Measurements from ENCODE around the gene CLPTM1. TPM values are rescaled to one million over a fixed set of nuclear protein-coding genes. Genes with fewer than 3 reads are reported as not detected.

Gene CLPTM1
- total and polyA plus RNA-seq, 2 donors (not counting 1 experiment from before 2014, with no cell fraction given): 121 to 129 TPM

GRCh38 chr19:45030825-45031224 is 75.6 kb downstream of the CLPTM1 start:
- Histone ChIP-seq H4K20me1 (ENCODE audit: control insufficient read depth, insufficient read depth, low read length, poor library complexity, severe bottlenecking) (no peaks in the 10 kb centered on the region), H3K27ac (ENCODE audit: low read length in 2 of 2) (no peak overlapping the region), H3K79me2 (ENCODE audit: control insufficient read depth, insufficient read depth, low read length) (peaks cover 27% of the 10 kb centered on the region), H3K27me3 (replicated peaks in 1 of 4; ENCODE audit: control extremely low read depth in 1 of 4, control insufficient read depth in 3 of 4, insufficient read depth in 4 of 4, low read length in 3 of 4) (no peaks in the 10 kb centered on the region), H2AFZ (ENCODE audit: insufficient read depth, low read depth, low read length, poor library complexity, severe bottlenecking) (no peak overlapping the region), H3K4me3 (ENCODE audit: control extremely low read depth in 1 of 5, extremely low read depth in 1 of 5, insufficient read depth in 1 of 5, low read depth in 2 of 5, low read length in 4 of 5) (no peak overlapping the region), H3K36me3 (replicated peaks in 1 of 2; ENCODE audit: control extremely low read depth in 1 of 2, control insufficient read depth in 1 of 2, extremely low read depth in 1 of 2, insufficient read depth in 2 of 2, low read length in 1 of 2) (peaks cover 15 to 72% of the 10 kb centered on the region in 2 experiments), H3K9ac (ENCODE audit: low read length) (no peak overlapping the region), H3K4me1 (ENCODE audit: control insufficient read depth in 2 of 2, insufficient read depth in 2 of 2, low read length in 2 of 2) (no peaks in the 10 kb centered on the region), H3K4me2 (replicated peaks; ENCODE audit: low read depth, low read length, poor library complexity, severe bottlenecking) (no peak overlapping the region), H3K9me3 (ENCODE audit: control extremely low read depth in 1 of 3, control insufficient read depth in 2 of 3, insufficient read depth in 1 of 3, low read length in 2 of 3) (peaks cover 0 to 5% (median 0%) of the 10 kb centered on the region in 3 donors)
- no peak overlapping the region for H3K4me3 Mint-ChIP-seq
- intact Hi-C loops (cut with micrococcal nuclease): no loop called here
- no peaks in the 10 kb centered on the region for H3K27me3 Mint-ChIP-seq
- ATAC-seq (ENCODE audit: low read depth) (no peak), DNase-seq (no peak)
- POLR2A ChIA-PET: no interaction called here
- H3K27ac Mint-ChIP-seq: no peak overlapping the region
- TF ChIP-seq CTCF (IDR thresholded peaks at IDR 0.05) (no peak), EZH2 (IDR thresholded peaks at IDR 0.05; ENCODE audit: borderline replicate concordance, insufficient read depth, low read depth, low read length, poor library complexity, severe bottlenecking) (no peak)
- CTCF ChIA-PET: no interaction called here
- 100% methylated on average over 4 of the region's 6 CpGs for WGBS (ENCODE audit: insufficient coverage)
- no peaks in the 10 kb centered on the region for H3K9me3 Mint-ChIP-seq (ENCODE audit: insufficient read depth)
- H3K4me1 Mint-ChIP-seq: peaks cover 2% of the 10 kb centered on the region

- Histone ChIP-seq H3K27me3 (replicated peaks in 1 of 4; ENCODE audit: control extremely low read depth in 1 of 4, control insufficient read depth in 3 of 4, insufficient read depth in 4 of 4, low read length in 3 of 4) (no peaks in the 10 kb centered on the region), H3K9ac (ENCODE audit: low read length) (no peak overlapping the region), H3K36me3 (replicated peaks in 1 of 2; ENCODE audit: control extremely low read depth in 1 of 2, control insufficient read depth in 1 of 2, extremely low read depth in 1 of 2, insufficient read depth in 2 of 2, low read length in 1 of 2) (peaks cover 17 to 83% of the 10 kb centered on the region in 2 experiments), H3K79me2 (ENCODE audit: control insufficient read depth, insufficient read depth, low read length) (peaks cover 19% of the 10 kb centered on the region), H4K20me1 (ENCODE audit: control insufficient read depth, insufficient read depth, low read length, poor library complexity, severe bottlenecking) (no peaks in the 10 kb centered on the region), H3K4me3 (ENCODE audit: control extremely low read depth in 1 of 5, extremely low read depth in 1 of 5, insufficient read depth in 1 of 5, low read depth in 2 of 5, low read length in 4 of 5) (no peak overlapping the region), H3K9me3 (ENCODE audit: control extremely low read depth in 1 of 3, control insufficient read depth in 2 of 3, insufficient read depth in 1 of 3, low read length in 2 of 3) (peaks cover 0 to 6% (median 0%) of the 10 kb centered on the region in 3 donors), H2AFZ (ENCODE audit: insufficient read depth, low read depth, low read length, poor library complexity, severe bottlenecking) (no peak overlapping the region), H3K27ac (ENCODE audit: low read length in 2 of 2) (no peak overlapping the region), H3K4me2 (replicated peaks; ENCODE audit: low read depth, low read length, poor library complexity, severe bottlenecking) (no peak overlapping the region), H3K4me1 (ENCODE audit: control insufficient read depth in 2 of 2, insufficient read depth in 2 of 2, low read length in 2 of 2) (no peaks in the 10 kb centered on the region)
- H3K27ac Mint-ChIP-seq: no peak overlapping the region
- DNase-seq: peak; percentile 33
- TF ChIP-seq EZH2 (IDR thresholded peaks at IDR 0.05; ENCODE audit: borderline replicate concordance, insufficient read depth, low read depth, low read length, poor library complexity, severe bottlenecking) (no peak), CTCF (IDR thresholded peaks at IDR 0.05) (no peak)
- H3K27me3 Mint-ChIP-seq: no peaks in the 10 kb centered on the region
- no peaks in the 10 kb centered on the region for H3K9me3 Mint-ChIP-seq (ENCODE audit: insufficient read depth)
- H3K4me3 Mint-ChIP-seq: no peak overlapping the region
- ChIA-PET POLR2A (no interaction called here), CTCF (interaction anchor here (0.8 to 0.9 kb wide), 2 partner anchors 10 to 19 kb away, joined by 3 read pairs; no protein-coding TSS in a partner anchor)
- intact Hi-C loops (cut with micrococcal nuclease): no loop called here
- no peaks in the 10 kb centered on the region for H3K4me1 Mint-ChIP-seq
- 99% methylated on average over 18 of the region's 18 CpGs for WGBS (ENCODE audit: insufficient coverage)
- ATAC-seq (ENCODE audit: low read depth): no peak
These were observed 77.2 kb downstream of the CLPTM1 start for GRCh38 chr19:45032421-45032820.
